K562 treated with DMSO at 1 percent for 4 hours (cell line): Measurements from ENCODE around the gene KRTAP16-1. TPM values are rescaled to one million over a fixed set of nuclear protein-coding genes. Genes with fewer than 3 reads are reported as not detected.

Experiments
- total RNA-seq: library from RNA; unstranded; fragments of 300-600 nt; gene quantifications from 2 replicates; pipeline ENCODE4 v1.2.3, GENCODE V29; 2022; ENCODE audit not compliant: insufficient read depth

Gene KRTAP16-1, protein sequence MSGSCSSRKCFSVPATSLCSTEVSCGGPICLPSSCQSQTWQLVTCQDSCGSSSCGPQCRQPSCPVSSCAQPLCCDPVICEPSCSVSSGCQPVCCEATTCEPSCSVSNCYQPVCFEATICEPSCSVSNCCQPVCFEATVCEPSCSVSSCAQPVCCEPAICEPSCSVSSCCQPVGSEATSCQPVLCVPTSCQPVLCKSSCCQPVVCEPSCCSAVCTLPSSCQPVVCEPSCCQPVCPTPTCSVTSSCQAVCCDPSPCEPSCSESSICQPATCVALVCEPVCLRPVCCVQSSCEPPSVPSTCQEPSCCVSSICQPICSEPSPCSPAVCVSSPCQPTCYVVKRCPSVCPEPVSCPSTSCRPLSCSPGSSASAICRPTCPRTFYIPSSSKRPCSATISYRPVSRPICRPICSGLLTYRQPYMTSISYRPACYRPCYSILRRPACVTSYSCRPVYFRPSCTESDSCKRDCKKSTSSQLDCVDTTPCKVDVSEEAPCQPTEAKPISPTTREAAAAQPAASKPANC
- not detected in 2 replicates for total RNA-seq

GRCh38 chr17:41308918-41309359 lies at the start of gene KRTAP16-1:
KRTAP16-1 (minus strand) TSS chr17:41309309; CDS start chr17:41309253, 56 bp downstream.

DNA sequence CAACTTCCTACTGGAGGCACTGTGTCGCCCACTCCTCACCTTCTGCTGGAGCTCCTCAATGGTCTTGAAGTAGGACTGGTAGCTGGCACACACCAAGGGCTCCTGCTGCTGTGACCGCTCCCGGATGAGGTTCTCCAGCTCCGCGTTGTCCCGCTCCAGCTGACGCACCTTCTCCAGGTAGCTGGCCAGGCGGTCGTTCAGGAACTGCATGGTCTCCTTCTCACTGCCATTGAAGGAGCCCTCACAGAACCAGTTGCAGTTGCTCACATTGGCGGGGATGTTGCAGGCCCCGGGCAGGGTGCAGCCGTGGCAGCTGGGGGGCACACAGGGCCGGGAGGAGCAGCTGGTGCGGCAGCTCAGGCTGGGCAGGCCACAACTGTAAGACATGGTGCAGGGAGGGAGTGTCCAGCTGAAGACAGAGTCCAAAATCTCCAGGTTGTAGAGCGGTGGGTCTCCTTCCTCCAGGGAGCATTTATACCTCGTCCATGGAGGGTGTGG lies 41.3 kb upstream of the KRTAP16-1 start, which contains the start of gene KRT33A:
KRT33A (minus strand) TSS at position 448 of the 498 bp plus-strand sequence; CDS start at position 387, 61 bp downstream.

GRCh38 chr17:41315204-41315794 lies 6.2 kb upstream of the KRTAP16-1 start, which contains the start of gene KRTAP17-1:
KRTAP17-1 (minus strand) TSS chr17:41315710; CDS start chr17:41315650, 60 bp downstream.

DNA sequence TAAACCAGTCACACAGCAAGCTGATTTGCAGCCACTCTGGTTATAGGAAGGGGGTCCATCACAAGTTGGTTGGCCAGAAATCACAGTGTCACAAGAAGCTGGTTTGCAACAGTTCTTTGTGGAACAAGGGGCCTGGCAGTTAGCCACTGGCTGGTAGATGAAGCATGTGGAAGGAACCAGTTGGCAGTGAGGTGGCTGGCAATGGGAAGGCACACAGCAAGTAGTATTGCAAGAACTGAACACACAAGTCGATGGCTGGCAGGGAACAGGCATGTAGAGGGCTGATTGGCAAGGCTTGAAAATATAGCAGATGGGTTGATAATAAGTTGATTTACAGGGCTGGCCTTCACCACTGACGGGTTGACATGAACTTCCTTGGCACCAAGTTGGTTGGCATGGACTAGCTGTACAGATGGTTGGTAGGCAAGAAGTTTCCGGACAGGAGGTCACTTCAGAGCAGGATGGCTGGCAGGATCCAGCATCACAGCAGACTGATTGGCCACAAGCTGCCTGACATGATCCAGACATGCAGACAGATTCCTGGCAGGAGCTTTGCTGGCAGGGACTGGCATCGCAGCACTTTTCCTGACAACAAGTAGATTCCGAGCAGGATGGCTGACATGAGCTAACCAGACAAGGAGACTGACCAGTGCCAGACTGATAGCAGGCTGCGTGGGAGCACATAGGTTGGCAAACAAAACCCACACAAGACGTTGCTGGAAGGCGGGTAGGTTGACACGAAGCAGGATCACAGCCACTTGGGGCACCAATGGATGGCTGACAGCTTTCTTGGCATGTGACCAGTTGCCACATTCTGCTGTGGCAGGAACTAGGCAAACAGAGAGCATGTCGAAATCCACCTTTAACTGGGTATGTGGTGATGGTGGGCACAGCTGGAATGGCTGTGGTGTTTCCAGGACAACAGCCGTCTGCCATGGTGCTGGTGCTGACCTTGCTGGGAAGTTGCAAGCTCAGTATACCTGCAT lies 6.9 kb downstream of the KRTAP16-1 start, which contains the start of gene KRTAP29-1:
KRTAP29-1 (minus strand) TSS at position 936 of the 986 bp plus-strand sequence; CDS start at position 936, 0 bp downstream.

DNA sequence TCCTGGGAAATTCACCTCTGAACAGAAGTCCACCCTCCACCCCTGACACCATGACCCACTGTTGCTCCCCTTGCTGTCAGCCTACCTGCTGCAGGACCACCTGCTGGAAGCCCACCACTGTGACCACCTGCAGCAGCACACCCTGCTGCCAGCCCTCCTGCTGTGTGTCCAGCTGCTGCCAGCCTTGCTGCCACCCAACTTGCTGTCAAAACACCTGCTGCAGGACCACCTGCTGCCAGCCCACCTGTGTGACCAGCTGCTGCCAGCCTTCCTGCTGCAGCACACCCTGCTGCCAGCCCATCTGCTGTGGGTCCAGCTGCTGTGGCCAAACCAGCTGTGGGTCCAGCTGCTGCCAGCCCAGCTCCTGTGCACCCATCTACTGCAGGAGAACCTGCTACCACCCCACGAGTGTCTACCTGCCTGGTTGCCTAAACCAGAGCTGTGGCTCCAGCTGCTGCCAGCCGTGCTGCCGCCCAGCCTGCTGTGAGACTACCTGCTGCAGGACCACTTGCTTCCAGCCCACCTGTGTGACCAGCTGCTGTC lies 33.4 kb downstream of the KRTAP16-1 start, which contains the start of gene KRTAP9-7:
KRTAP9-7 (plus strand) TSS at position 51 of the 543 bp plus-strand sequence; CDS start at position 51, 0 bp downstream.

GRCh38 chr17:41265078-41265477 lies 44.0 kb downstream of the KRTAP16-1 start, which contains the start of gene KRTAP9-6:
KRTAP9-6 (plus strand) TSS chr17:41265378; CDS start chr17:41265378, 0 bp downstream.

Other genes with a start within 250 kb of the KRTAP16-1 start
- gene KRTAP2-3, start 249.2 kb downstream of the KRTAP16-1 start, total RNA-seq: not detected in 2 replicates
- gene KRTAP2-4, start 243.4 kb downstream of the KRTAP16-1 start, total RNA-seq: not detected in 2 replicates
- not detected in 2 replicates for gene KRTAP4-7, start 225.2 kb downstream of the KRTAP16-1 start, total RNA-seq
- gene KRTAP4-8, start 211.2 kb downstream of the KRTAP16-1 start, total RNA-seq: not detected in 2 replicates
- not detected in 2 replicates for gene KRTAP4-16, start 207.1 kb downstream of the KRTAP16-1 start, total RNA-seq
- not detected in 2 replicates for gene KRTAP4-9, start 203.9 kb downstream of the KRTAP16-1 start, total RNA-seq
- gene KRTAP4-11, start 190.9 kb downstream of the KRTAP16-1 start, total RNA-seq: not detected in 2 replicates
- gene KRTAP4-12, start 185.1 kb downstream of the KRTAP16-1 start, total RNA-seq: not detected in 2 replicates
- not detected in 2 replicates for gene KRTAP4-6, start 168.8 kb downstream of the KRTAP16-1 start, total RNA-seq
- gene KRTAP4-5, start 159.5 kb downstream of the KRTAP16-1 start, total RNA-seq: not detected in 2 replicates
- not detected in 2 replicates for gene KRTAP4-4, start 148.6 kb downstream of the KRTAP16-1 start, total RNA-seq
- gene KRTAP4-3, start 141.1 kb downstream of the KRTAP16-1 start, total RNA-seq: not detected in 2 replicates
- gene KRTAP4-2, start 131.1 kb downstream of the KRTAP16-1 start, total RNA-seq: not detected in 2 replicates
- gene KRTAP4-1, start 124.4 kb downstream of the KRTAP16-1 start, total RNA-seq: not detected in 2 replicates
- not detected in 2 replicates for gene KRTAP9-1, start 119.4 kb downstream of the KRTAP16-1 start, total RNA-seq
- not detected in 2 replicates for gene KRTAP9-2, start 82.7 kb downstream of the KRTAP16-1 start, total RNA-seq
- not detected in 2 replicates for gene KRTAP9-3, start 76.9 kb downstream of the KRTAP16-1 start, total RNA-seq
- not detected in 2 replicates for gene KRTAP9-8, start 71.3 kb downstream of the KRTAP16-1 start, total RNA-seq
- gene KRTAP9-4, start 59.6 kb downstream of the KRTAP16-1 start, total RNA-seq: not detected in 2 replicates
- not detected in 2 replicates for gene KRTAP9-9, start 53.9 kb downstream of the KRTAP16-1 start, total RNA-seq
- gene KRTAP9-6, start 43.9 kb downstream of the KRTAP16-1 start, total RNA-seq: not detected in 2 replicates
- gene KRTAP9-7, start 33.6 kb downstream of the KRTAP16-1 start, total RNA-seq: not detected in 2 replicates
- not detected in 2 replicates for gene KRTAP29-1, start 6.5 kb downstream of the KRTAP16-1 start, total RNA-seq
- gene KRTAP17-1, start 6.4 kb upstream of the KRTAP16-1 start, total RNA-seq: not detected in 2 replicates
- gene KRT33A, start 41.5 kb upstream of the KRTAP16-1 start, total RNA-seq: not detected in 2 replicates
- gene KRT33B, start 60.5 kb upstream of the KRTAP16-1 start, total RNA-seq: not detected in 2 replicates
- gene KRT34, start 73.0 kb upstream of the KRTAP16-1 start, total RNA-seq: not detected in 2 replicates
- not detected in 2 replicates for gene KRT31, start 88.3 kb upstream of the KRTAP16-1 start, total RNA-seq
- gene KRT37, start 115.3 kb upstream of the KRTAP16-1 start, total RNA-seq: not detected in 2 replicates
- gene KRT38, start 131.7 kb upstream of the KRTAP16-1 start, total RNA-seq: not detected in 2 replicates
- not detected in 2 replicates for gene KRT32, start 158.1 kb upstream of the KRTAP16-1 start, total RNA-seq
- gene KRT35, start 171.8 kb upstream of the KRTAP16-1 start, total RNA-seq: not detected in 2 replicates
- not detected in 2 replicates for gene KRT36, start 180.6 kb upstream of the KRTAP16-1 start, total RNA-seq
- not detected in 2 replicates for gene KRT13, start 196.3 kb upstream of the KRTAP16-1 start, total RNA-seq
- 1.0 TPM in 1 of 2 replicates, not detected in the other for gene KRT15, start 209.6 kb upstream of the KRTAP16-1 start, total RNA-seq
- 155 and 171 TPM in 2 replicates for gene KRT19, start 219.0 kb upstream of the KRTAP16-1 start, total RNA-seq